HEK293 (cell line): ENCODE data around the gene ISL2.

Experiments
- EGR2 ChIP-seq: fragments of 450-650 bp; formaldehyde crosslinking; IDR thresholded peaks from 2 replicates; pipeline ENCODE4 v1.5.1; 2016; ENCODE audit warnings: low read depth, missing biosample characterization, missing genetic modification characterization
- GLIS1 ChIP-seq: fragments of 450-650 bp; formaldehyde crosslinking; IDR thresholded peaks from 2 replicates; pipeline ENCODE4 v1.5.1; 2016; ENCODE audit warnings: missing biosample characterization, missing genetic modification characterization
- HOXA7 ChIP-seq: sonication (generic); formaldehyde crosslinking; IDR thresholded peaks from 2 replicates; pipeline ENCODE4 v1.8.1; 2022; ENCODE audit warnings: missing genetic modification reagents, borderline replicate concordance
- INSM2 ChIP-seq: fragments of 450-650 bp; formaldehyde crosslinking; IDR thresholded peaks from 2 replicates; pipeline ENCODE4 v1.5.1; 2016; ENCODE audit warnings: missing biosample characterization, missing genetic modification characterization
- RBAK ChIP-seq: fragments of 450-650 bp; formaldehyde crosslinking; IDR thresholded peaks from 2 replicates; pipeline ENCODE4 v1.5.1; 2016; ENCODE audit warnings: missing biosample characterization, missing genetic modification characterization
- REST ChIP-seq: fragments of 450-650 bp; formaldehyde crosslinking; IDR thresholded peaks from 2 replicates; pipeline ENCODE4 v1.5.1; 2016; ENCODE audit warnings: missing biosample characterization, missing genetic modification characterization
- TCF7L2 ChIP-seq: IDR thresholded peaks from 2 replicates; pipeline ENCODE4 v1.6.1; 2011; ENCODE audit warnings: low read depth, mild to moderate bottlenecking, inconsistent platforms, low read length, moderate library complexity, borderline replicate concordance
- TRIM28 ChIP-seq: IDR thresholded peaks from 2 replicates; pipeline ENCODE4 v1.6.1; 2011; ENCODE audit warnings: low read length, control low read depth, borderline replicate concordance
- TSHZ1 ChIP-seq: fragments of 450-650 bp; formaldehyde crosslinking; IDR thresholded peaks from 2 replicates; pipeline ENCODE4 v1.5.1; 2016; ENCODE audit warnings: missing biosample characterization, missing genetic modification characterization, borderline replicate concordance
- ZBTB20 ChIP-seq: fragments of 450-650 bp; formaldehyde crosslinking; IDR thresholded peaks from 2 replicates; pipeline ENCODE4 v1.5.1; 2016; ENCODE audit warnings: missing biosample characterization, missing genetic modification characterization
- ZBTB6 ChIP-seq: fragments of 450-650 bp; formaldehyde crosslinking; IDR thresholded peaks from 2 replicates; pipeline ENCODE4 v1.5.1; 2017; ENCODE audit warnings: missing biosample characterization, missing genetic modification characterization
- ZFP3 ChIP-seq: fragments of 450-650 bp; formaldehyde crosslinking; IDR thresholded peaks from 2 replicates; pipeline ENCODE4 v1.5.1; 2016; ENCODE audit warnings: low read depth, missing biosample characterization, missing genetic modification characterization
- ZFP37 ChIP-seq: fragments of 450-650 bp; formaldehyde crosslinking; IDR thresholded peaks from 2 replicates; pipeline ENCODE4 v1.5.1; 2016; ENCODE audit warnings: missing biosample characterization, missing genetic modification characterization
- ZNF174 ChIP-seq: fragments of 450-650 bp; formaldehyde crosslinking; IDR thresholded peaks from 2 replicates; pipeline ENCODE4 v1.5.0; 2017; ENCODE audit warnings: missing biosample characterization, mild to moderate bottlenecking, missing genetic modification characterization
- ZNF302 ChIP-seq: fragments of 450-650 bp; formaldehyde crosslinking; IDR thresholded peaks from 2 replicates; pipeline ENCODE4 v1.5.1; 2016; ENCODE audit warnings: missing biosample characterization, missing genetic modification characterization, low read depth
- ZNF394 ChIP-seq: fragments of 450-650 bp; formaldehyde crosslinking; IDR thresholded peaks from 2 replicates; pipeline ENCODE4 v1.5.1; 2016; ENCODE audit warnings: missing biosample characterization, missing genetic modification characterization, mild to moderate bottlenecking, moderate library complexity, borderline replicate concordance
- ZNF501 ChIP-seq: fragments of 450-650 bp; formaldehyde crosslinking; IDR thresholded peaks from 2 replicates; pipeline ENCODE4 v1.5.1; 2016; ENCODE audit warnings: missing biosample characterization, missing genetic modification characterization
- ZNF514 ChIP-seq: fragments of 450-650 bp; formaldehyde crosslinking; IDR thresholded peaks from 2 replicates; pipeline ENCODE4 v1.5.1; 2016; ENCODE audit warnings: missing biosample characterization, missing genetic modification characterization
- ZNF530 ChIP-seq: fragments of 450-650 bp; formaldehyde crosslinking; IDR thresholded peaks from 2 replicates; pipeline ENCODE4 v1.5.1; 2016; ENCODE audit warnings: low read depth, missing biosample characterization, missing genetic modification characterization
- ZNF548 ChIP-seq: fragments of 450-650 bp; formaldehyde crosslinking; IDR thresholded peaks from 2 replicates; pipeline ENCODE4 v1.5.1; 2016; ENCODE audit warnings: missing biosample characterization, missing genetic modification characterization
- ZNF561 ChIP-seq: fragments of 450-650 bp; IDR thresholded peaks from 2 replicates; pipeline ENCODE4 v1.5.1; 2018; ENCODE audit warnings: missing biosample characterization, missing genetic modification characterization, borderline replicate concordance
- ZNF626 ChIP-seq: fragments of 450-650 bp; sonication (Bioruptor Pico); formaldehyde crosslinking; IDR thresholded peaks from 2 replicates; pipeline ENCODE4 v1.5.1; 2018; ENCODE audit warnings: missing biosample characterization, missing genetic modification characterization, inconsistent platforms
- ZNF658 ChIP-seq: fragments of 450-650 bp; formaldehyde crosslinking; IDR thresholded peaks from 2 replicates; pipeline ENCODE4; 2016; ENCODE audit warnings: missing biosample characterization, missing genetic modification characterization
- ZNF692 ChIP-seq: fragments of 450-650 bp; formaldehyde crosslinking; IDR thresholded peaks from 2 replicates; pipeline ENCODE4 v1.5.1; 2016; ENCODE audit warnings: missing biosample characterization, missing genetic modification characterization
- ZNF830 ChIP-seq: fragments of 450-650 bp; IDR thresholded peaks from 2 replicates; pipeline ENCODE4 v1.5.0; 2018; ENCODE audit warnings: missing biosample characterization, missing genetic modification characterization, low read depth, mild to moderate bottlenecking, moderate library complexity
- ZNF843 ChIP-seq: fragments of 450-650 bp; formaldehyde crosslinking; IDR thresholded peaks from 2 replicates; pipeline ENCODE4 v1.5.1; 2016; ENCODE audit warnings: missing biosample characterization, missing genetic modification characterization
- ZSCAN5A ChIP-seq: fragments of 450-650 bp; formaldehyde crosslinking; IDR thresholded peaks from 2 replicates; pipeline ENCODE4 v1.5.1; 2016; ENCODE audit warnings: missing biosample characterization, missing genetic modification characterization

The ISL2 gene

GRCh38 chr15:76336254-76337058 lies at the start of gene ISL2 (continued):
- TF ChIP-seq ZNF530 (tag by site-specific recombination) = no peak
- TF ChIP-seq ZNF843 (tag by site-specific recombination) = no peak
- peak; percentile 50; the same call in 1 of the 2 replicates for TF ChIP-seq ZNF501 (tag by site-specific recombination)
- no peak for TF ChIP-seq ZNF548 (tag by site-specific recombination)
- no peak for TF ChIP-seq ZNF626 (tag by site-specific recombination)
- TF ChIP-seq ZNF692 (tag by site-specific recombination) = no peak; the same call in 1 of the 2 replicates
- TF ChIP-seq RBAK (tag by site-specific recombination) = no peak
- no peak; the same call in 1 of the 2 replicates for TF ChIP-seq ZSCAN5A (tag by site-specific recombination)
- TF ChIP-seq TSHZ1 (tag by site-specific recombination) = no peak
- no peak for TF ChIP-seq INSM2 (tag by site-specific recombination)
- TF ChIP-seq ZNF561 (tag by site-specific recombination) = no peak
- no peak for TF ChIP-seq ZNF830 (tag by site-specific recombination)
- TF ChIP-seq ZFP37 = no peak
- no peak for TF ChIP-seq REST (tag by site-specific recombination)
- TF ChIP-seq ZNF174 (tag by site-specific recombination) = no peak
- TF ChIP-seq EGR2 (tag by site-specific recombination) = peak; percentile 71
- TF ChIP-seq GLIS1 (tag by site-specific recombination) = peak; percentile 66
- no peak for TF ChIP-seq TRIM28
- TF ChIP-seq ZNF394 = no peak
- TF ChIP-seq HOXA7 (CRISPR knock-in tag) = no peak
- TF ChIP-seq ZBTB20 (tag by site-specific recombination) = peak; percentile 46; the same call in 1 of the 2 replicates
- TF ChIP-seq TCF7L2 = no peak
- TF ChIP-seq ZFP3 (tag by site-specific recombination) = peak; percentile 56
- TF ChIP-seq ZBTB6 = peak; percentile 90
- TF ChIP-seq ZNF302 (tag by site-specific recombination) = no peak
- no peak for TF ChIP-seq ZNF658
- TF ChIP-seq ZNF514 (tag by site-specific recombination) = no peak
